Tibial artery (tissue), 4 donors: Measurements from ENCODE around the gene MTMR3.

Experiments
- DNase-seq, 2 donors: peaks; one replicate each; pipeline ENCODE4 v3.0.0-alpha.2; 2019
- H3K27ac ChIP-seq, 2 donors: fragments of 200-600 bp; sonication (generic) in 1 of 2; 1 replicate in 1 of 2; 2 replicates in 1 of 2; pipeline ENCODE4 v1.5.1; 2018 to 2019; ENCODE audit warnings: mild to moderate bottlenecking in 1 of 2
- H3K27me3 ChIP-seq, 2 donors: fragments of 200-600 bp; sonication (generic) in 1 of 2; one replicate each; pipeline versions ENCODE4 v1.5.1 to v1.6.0; 2016 to 2019
- H3K36me3 ChIP-seq, 3 donors: fragments of 200-600 bp; sonication (generic) in 2 of 3; one replicate each; pipeline ENCODE4 v1.5.1; 2016 to 2019; ENCODE audit warnings: mild to moderate bottlenecking in 2 of 3
- H3K4me1 ChIP-seq, 4 donors: fragments of 200-600 bp; sonication (generic) in 2 of 4; 1 replicate in 3 of 4; 2 replicates in 1 of 4; pipeline ENCODE4 v1.5.1; 2016 to 2019
- H3K4me3 ChIP-seq, 2 donors: fragments of 200-600 bp; sonication (generic) in 1 of 2; 1 replicate in 1 of 2; 2 replicates in 1 of 2; pipeline ENCODE4 v1.5.1; 2018 to 2019; ENCODE audit warnings: mild to moderate bottlenecking in 2 of 2
- H3K9me3 ChIP-seq, 3 donors: fragments of 200-600 bp; sonication (generic) in 1 of 3; one replicate each; pipeline ENCODE4 v1.5.1; 2016 to 2019
- CTCF ChIP-seq, 2 experiments: fragments of 200-600 bp in 1 of 2; fragments of 450-650 bp in 1 of 2; IDR thresholded peaks; one replicate each; pipeline ENCODE4 v1.5.1; 2017 to 2019; ENCODE audit warnings: antibody characterized with exemption in 2 of 2, mild to moderate bottlenecking in 1 of 2, moderate library complexity in 1 of 2
- intact Hi-C: fragments of 100-400 bp; cut with DNase I; formaldehyde crosslinking; loops from one replicate; pipeline ENCODE4 v1.15.0; 2023; ENCODE audit warnings: low total_unique reads

The MTMR3 gene

GRCh38 chr22:30031328-30031727 is 148.4 kb downstream of the MTMR3 start:
- TF ChIP-seq CTCF (IDR thresholded peaks at IDR 0.05) = no peak
- Histone ChIP-seq H3K9me3 (no peaks in the 10 kb centered on the region), H3K27me3 (no peaks in the 10 kb centered on the region), H3K27ac (no peak overlapping the region), H3K4me1 (peaks cover 0 to 5% (median 0%) of the 10 kb centered on the region in 4 donors), H3K36me3 (peaks cover 8 to 33% (median 21%) of the 10 kb centered on the region in 3 donors), H3K4me3 (no peak overlapping the region)
- intact Hi-C loops = no loop called here
- DNase-seq = no peak

GRCh38 chr22:30031764-30032455 is 148.9 kb downstream of the MTMR3 start:
- Histone ChIP-seq H3K27me3 (no peaks in the 10 kb centered on the region), H3K4me1 (peaks cover 0 to 5% (median 0%) of the 10 kb centered on the region in 4 donors)

GRCh38 chr22:30033137-30033536 is 150.2 kb downstream of the MTMR3 start:
- H3K9me3 ChIP-seq = no peaks in the 10 kb centered on the region
- H3K4me3 ChIP-seq = no peak overlapping the region
- no peak overlapping the region for H3K27ac ChIP-seq
- no peak for DNase-seq
- no peak for TF ChIP-seq CTCF (IDR thresholded peaks at IDR 0.05)
- no peaks in the 10 kb centered on the region for H3K27me3 ChIP-seq
- intact Hi-C loops = no loop called here
- H3K4me1 ChIP-seq = peaks cover 0 to 3% (median 0%) of the 10 kb centered on the region in 4 donors
- peaks cover 0 to 15% (median 5%) of the 10 kb centered on the region in 3 donors for H3K36me3 ChIP-seq

More at GRCh38 chr22:30031764-30032455, 148.9 kb downstream of the MTMR3 start:
- no peak overlapping the region for H3K4me3 ChIP-seq
- intact Hi-C loops = no loop called here
- H3K27ac ChIP-seq = no peak overlapping the region
- no peak for TF ChIP-seq CTCF (IDR thresholded peaks at IDR 0.05)
- DNase-seq = no peak
- H3K36me3 ChIP-seq = peaks cover 3 to 27% (median 15%) of the 10 kb centered on the region in 3 donors
- no peaks in the 10 kb centered on the region for H3K9me3 ChIP-seq

GRCh38 chr22:30033901-30034300 is 150.9 kb downstream of the MTMR3 start:
- no peak for DNase-seq
- Histone ChIP-seq H3K36me3 (peaks cover 0 to 8% (median 0%) of the 10 kb centered on the region in 3 donors), H3K27me3 (no peaks in the 10 kb centered on the region), H3K4me3 (no peak overlapping the region), H3K4me1 (no peaks in the 10 kb centered on the region), H3K27ac (no peak overlapping the region), H3K9me3 (no peaks in the 10 kb centered on the region)
- intact Hi-C loops = no loop called here
- no peak for TF ChIP-seq CTCF (IDR thresholded peaks at IDR 0.05)

- Histone ChIP-seq H3K27me3 (no peaks in the 10 kb centered on the region), H3K36me3 (no peaks in the 10 kb centered on the region), H3K9me3 (no peaks in the 10 kb centered on the region), H3K4me3 (no peak overlapping the region), H3K4me1 (peaks cover 0 to 3% (median 0%) of the 10 kb centered on the region in 4 donors), H3K27ac (no peak overlapping the region)
- DNase-seq = no peak
- no peak for TF ChIP-seq CTCF (IDR thresholded peaks at IDR 0.05)
- intact Hi-C loops = no loop called here
Measured at GRCh38 chr22:30036656-30037055, 153.7 kb downstream of the MTMR3 start.
